H1 (cell line): Measurements from ENCODE around the gene SERPINB2. TPM values are rescaled to one million over a fixed set of nuclear protein-coding genes. Genes with fewer than 3 reads are reported as not detected.

Source experiments
- CTCF ChIA-PET: fragments of 300-600 bp; sonication (Branson Sonifier 250); formaldehyde crosslinking; loops from one replicate; lab custom pipeline; 2021; ENCODE audit not compliant: partially characterized antibody; lab: Charles Lee
- POLR2A ChIA-PET: fragments of 300-600 bp; sonication (Branson Sonifier 250); formaldehyde crosslinking; loops from one replicate; lab custom pipeline; 2021; ENCODE audit warnings: inconsistent platforms; ENCODE audit not compliant: partially characterized antibody; lab: Charles Lee
- DNase-seq, 2 experiments: peaks; one replicate each; pipeline versions ENCODE4 v3.0.0 to v3.0.0-alpha.2; 2010 to 2022; ENCODE audit warnings: low spot score in 2 of 2, low read depth in 1 of 2, mixed read lengths in 1 of 2
- FAIRE-seq: peaks from 2 replicates; lab custom pipeline; 2011; peaks lifted over from hg19 to GRCh38; lab: Jason Lieb, UNC
- H2AFZ ChIP-seq: 2 replicates; pipeline ENCODE4 v1.8.1; 2012; ENCODE audit warnings: low read length, inconsistent platforms
- H2AK5ac ChIP-seq: 2 replicates; pipeline ENCODE4 v1.6.1; 2013; ENCODE audit warnings: low read depth, low read length
- H2BK120ac ChIP-seq: replicated peaks from 2 replicates; pipeline ENCODE3; 2013; ENCODE audit warnings: low read depth, low read length, inconsistent platforms
- H2BK12ac ChIP-seq: 2 replicates; pipeline ENCODE4 v1.6.1; 2013; ENCODE audit warnings: low read depth, low read length
- H2BK15ac ChIP-seq: 2 replicates; pipeline ENCODE4 v1.6.1; 2013; ENCODE audit warnings: low read length
- H2BK20ac ChIP-seq: 2 replicates; pipeline ENCODE4 v1.6.1; 2013; ENCODE audit warnings: low read length
- H2BK5ac ChIP-seq: 2 replicates; pipeline ENCODE4 v1.6.1; 2013; ENCODE audit warnings: low read depth, low read length
- H3K14ac ChIP-seq: 2 replicates; pipeline ENCODE4 v1.6.1; 2013; ENCODE audit warnings: inconsistent platforms; ENCODE audit not compliant: insufficient read length
- H3K18ac ChIP-seq: 2 replicates; pipeline ENCODE4 v1.6.1; 2013; ENCODE audit warnings: low read length; ENCODE audit errors: extremely low read depth
- H3K23ac ChIP-seq: 2 replicates; pipeline ENCODE4 v1.6.1; 2013; ENCODE audit warnings: inconsistent platforms; ENCODE audit not compliant: insufficient read length
- H3K23me2 ChIP-seq: 2 replicates; pipeline ENCODE4 v1.6.1; 2013; ENCODE audit warnings: low read depth, low read length
- H3K27ac ChIP-seq: 2 replicates; pipeline ENCODE4 v1.6.1; 2011; ENCODE audit warnings: low read depth, low read length, inconsistent platforms
- H3K27me3 ChIP-seq, 4 experiments: replicated peaks in 1 of 4; 1 replicate in 1 of 4; 2 replicates in 3 of 4; pipeline versions ENCODE4 v1.6.1 to v1.8.1; 2011 to 2013; ENCODE audit warnings: low read length in 3 of 4, mild to moderate bottlenecking in 3 of 4, inconsistent platforms in 2 of 4, mixed read lengths in 2 of 4, moderate library complexity in 1 of 4; ENCODE audit not compliant: control insufficient read depth in 3 of 4, insufficient read depth in 3 of 4; ENCODE audit errors: extremely low read depth in 1 of 4
- H3K36me3 ChIP-seq, 4 experiments: 2 replicates each; pipeline versions ENCODE4 v1.6.1 to v1.8.1; 2011 to 2013; ENCODE audit warnings: mild to moderate bottlenecking in 4 of 4, low read length in 3 of 4, moderate library complexity in 2 of 4, control low read depth in 1 of 4, inconsistent platforms in 1 of 4; ENCODE audit not compliant: insufficient read depth in 4 of 4, control insufficient read depth in 2 of 4
- H3K4ac ChIP-seq: replicated peaks from 2 replicates; pipeline ENCODE3; 2013; ENCODE audit warnings: low read length, low read depth, mixed read lengths, inconsistent platforms; ENCODE audit not compliant: insufficient read length
- H3K4me1 ChIP-seq, 4 experiments: replicated peaks in 1 of 4; 1 replicate in 1 of 4; 2 replicates in 3 of 4; pipeline versions ENCODE4 v1.6.1 to v1.8.1; 2011 to 2013; ENCODE audit warnings: low read length in 3 of 4, inconsistent platforms in 2 of 4, mixed read lengths in 1 of 4; ENCODE audit not compliant: insufficient read depth in 4 of 4, control insufficient read depth in 3 of 4
- H3K4me2 ChIP-seq, 2 experiments: 2 replicates each; pipeline versions ENCODE4 v1.6.1 to v1.8.1; 2011 to 2013; ENCODE audit warnings: low read depth in 2 of 2, low read length in 2 of 2, control low read depth in 1 of 2, inconsistent platforms in 1 of 2, mild to moderate bottlenecking in 1 of 2; ENCODE audit not compliant: insufficient read depth in 1 of 2
- H3K4me3 ChIP-seq, 4 experiments: fragments of 200-600, 300-600 bp in 1 of 4; sonication (generic), shearing (Covaris generic), sonication (Bioruptor Twin) in 1 of 4; 2 replicates each; pipeline versions ENCODE4 v1.5.1 to v1.8.1; 2011 to 2016; ENCODE audit warnings: low read length in 4 of 4, low read depth in 3 of 4, control low read depth in 2 of 4, inconsistent platforms in 2 of 4, mild to moderate bottlenecking in 2 of 4, mixed read lengths in 1 of 4, moderate library complexity in 1 of 4; ENCODE audit not compliant: insufficient read depth in 2 of 4; ENCODE audit errors: extremely low read depth in 1 of 4
- H3K56ac ChIP-seq: replicated peaks from 2 replicates; pipeline ENCODE3; 2013; ENCODE audit warnings: low read depth, mild to moderate bottlenecking, mixed read lengths, low read length, inconsistent platforms; ENCODE audit not compliant: insufficient read length
- H3K79me1 ChIP-seq: 2 replicates; pipeline ENCODE4 v1.6.1; 2013; ENCODE audit warnings: low read depth, low read length, control low read depth
- H3K79me2 ChIP-seq, 2 experiments: 2 replicates each; pipeline versions ENCODE4 v1.6.1 to v1.8.1; 2012 to 2013; ENCODE audit warnings: low read length in 2 of 2, mild to moderate bottlenecking in 2 of 2, inconsistent platforms in 1 of 2; ENCODE audit not compliant: insufficient read depth in 2 of 2, control insufficient read depth in 1 of 2
- H3K9ac ChIP-seq, 4 experiments: replicated peaks in 1 of 4; 1 replicate in 1 of 4; 2 replicates in 3 of 4; pipeline versions ENCODE4 v1.6.1 to v1.8.1; 2011 to 2013; ENCODE audit warnings: low read depth in 3 of 4, low read length in 3 of 4, control low read depth in 2 of 4, mild to moderate bottlenecking in 2 of 4, moderate library complexity in 2 of 4, inconsistent platforms in 1 of 4; ENCODE audit errors: extremely low read depth in 1 of 4
- H3K9me3 ChIP-seq, 2 experiments: 2 replicates each; pipeline versions ENCODE4 v1.6.1 to v1.8.1; 2012 to 2013; ENCODE audit warnings: mild to moderate bottlenecking in 2 of 2, moderate library complexity in 2 of 2, control low read depth in 1 of 2, inconsistent platforms in 1 of 2, low read depth in 1 of 2, low read length in 1 of 2, mixed read lengths in 1 of 2; ENCODE audit not compliant: insufficient read depth in 2 of 2
- H4K20me1 ChIP-seq, 2 experiments: replicated peaks in 1 of 2; 2 replicates each; pipeline versions ENCODE3 to v1.8.1; 2011 to 2013; ENCODE audit warnings: inconsistent platforms in 2 of 2, low read length in 2 of 2, mild to moderate bottlenecking in 1 of 2; ENCODE audit not compliant: insufficient read depth in 2 of 2, control insufficient read depth in 1 of 2
- H4K5ac ChIP-seq: 2 replicates; pipeline ENCODE4 v1.6.1; 2013; ENCODE audit warnings: low read length, low read depth, mixed read lengths, inconsistent platforms; ENCODE audit not compliant: insufficient read length
- H4K8ac ChIP-seq: 2 replicates; pipeline ENCODE4 v1.8.0; 2013; ENCODE audit warnings: mild to moderate bottlenecking, moderate library complexity, low read length, inconsistent platforms; ENCODE audit not compliant: insufficient read depth; ENCODE audit errors: extremely low read depth
- H4K91ac ChIP-seq: replicated peaks from 2 replicates; pipeline ENCODE3; 2013; ENCODE audit warnings: low read length, mixed read lengths, inconsistent platforms; ENCODE audit not compliant: insufficient read length
- CTBP2 ChIP-seq: IDR thresholded peaks from 2 replicates; pipeline ENCODE4 v1.7.0; 2011; ENCODE audit warnings: borderline replicate concordance, mild to moderate bottlenecking, moderate library complexity, mixed read lengths, low read length; ENCODE audit not compliant: insufficient read depth, insufficient read length
- WGBS, 2 experiments: shearing (Covaris generic) in 1 of 2; methylation state at CpG; one replicate each; pipeline versions ENCODE4 v1.1.6 to v1.1.7; 2013 to 2015; ENCODE audit warnings: low lambda C conversion rate in 2 of 2, mixed read lengths in 2 of 2, inconsistent platforms in 1 of 2, low coverage in 1 of 2, missing lambda C conversion rate in 1 of 2; ENCODE audit not compliant: insufficient replicate concordance in 2 of 2, insufficient coverage in 1 of 2, insufficient read length in 1 of 2; ENCODE audit errors: extremely low coverage in 1 of 2, missing lambda C conversion rate in 1 of 2; 5-methylcytosine and 5-hydroxymethylcytosine counted together
- polyA plus RNA-seq, 7 experiments: library from polyadenylated mRNA; depleted of rRNA in 3 of 7; stranded (reverse) in 5 of 7; unstranded in 2 of 7; fragments of >200 nt in 5 of 7; fragments of 200-250 nt in 2 of 7; gene quantifications; 1 replicate in 5 of 7; 2 replicates in 1 of 7; 4 replicates in 1 of 7; pipeline versions ENCODE4 v1.2.1 to v1.2.3, GENCODE V29; 2011 to 2013; ENCODE audit warnings: missing spikeins in 2 of 7, mixed read lengths in 2 of 7
- total RNA-seq: library from RNA; stranded (reverse); fragmentation: NEBNext Ultra II Directional; extraction: Animal tissue kit (Norgen Biotek cat#: 25700); gene quantifications from 2 replicates; pipeline ENCODE4 v1.2.1, GENCODE V29; 2021

SERPINB2 gene
- total and polyA plus RNA-seq, 2 of the 8 experiments (the other 6 are each of a cell fraction or from before 2014, with no cell fraction given), result not detected

GRCh38 chr18:63850636-63851035, 36.9 kb upstream of the SERPINB2 start:
- POLR2A ChIA-PET, result no interaction called here
- no peak for DNase-seq
- no peak for TF ChIP-seq CTBP2

More at GRCh38 chr18:63850636-63851035, 36.9 kb upstream of the SERPINB2 start:
- Histone ChIP-seq H4K91ac (no peak overlapping the region), H3K4ac (no peak overlapping the region), H3K27me3 (no peaks in the 10 kb centered on the region), H2BK5ac (no peak overlapping the region), H2AFZ (no peak overlapping the region), H3K9me3 (no peaks in the 10 kb centered on the region), H3K14ac (no peak overlapping the region), H4K20me1 (no peaks in the 10 kb centered on the region), H3K4me1 (no peaks in the 10 kb centered on the region), H3K23me2 (no peaks in the 10 kb centered on the region), H3K79me1 (no peaks in the 10 kb centered on the region), H3K4me2 (no peak overlapping the region), H3K27ac (no peak overlapping the region), H2BK15ac (no peak overlapping the region), H3K4me3 (no peak overlapping the region), H2AK5ac (no peak overlapping the region), H3K9ac (no peak overlapping the region), H3K79me2 (no peaks in the 10 kb centered on the region), H3K18ac (no peak overlapping the region), H2BK12ac (no peak overlapping the region), H4K8ac (no peak overlapping the region), H3K23ac (no peak overlapping the region), H4K5ac (no peak overlapping the region), H3K56ac (no peak overlapping the region), H3K36me3 (no peaks in the 10 kb centered on the region), H2BK120ac (no peak overlapping the region), H2BK20ac (no peak overlapping the region)
- CTCF ChIA-PET, result interaction anchor here (1.7 kb wide), 1 partner anchor 27 kb away, joined by 5 read pairs; no protein-coding TSS in a partner anchor
- no peak for FAIRE-seq
- 84% methylated on average over 2 of the region's 2 CpGs; no CpG with 5 or more reads in 1 of the 2 experiments for WGBS, 2 experiments
